H7 (cell line): Measurements from ENCODE around the gene BTD. TPM values are rescaled to one million over a fixed set of nuclear protein-coding genes. Genes with fewer than 3 reads are reported as not detected.
"Not testable (repeated sequence)": the region's sequence is repeated elsewhere in the genome, so short reads cannot be mapped to it uniquely, and the experiment has no call there.

Source experiments
- DNase-seq: peaks from one replicate; pipeline ENCODE4 v3.0.0; 2012
- H3K27me3 ChIP-seq: 2 replicates; pipeline ENCODE4 v1.6.0; 2011; ENCODE audit warnings: mild to moderate bottlenecking, low read length; ENCODE audit not compliant: control insufficient read depth, insufficient read depth
- H3K36me3 ChIP-seq: replicated peaks from 2 replicates; pipeline ENCODE4 v1.5.1; 2011; ENCODE audit warnings: low read length; ENCODE audit not compliant: control insufficient read depth, insufficient read depth
- H3K4me3 ChIP-seq: 2 replicates; pipeline ENCODE4 v1.5.1; 2011; ENCODE audit warnings: low read depth, mild to moderate bottlenecking, control low read depth, low read length, moderate library complexity; ENCODE audit not compliant: insufficient read depth
- total RNA-seq: library from RNA; depleted of rRNA; stranded (reverse); fragments of >200 nt; shearing (Covaris generic); gene quantifications from 2 replicates; pipeline ENCODE4 v1.2.3, GENCODE V29; 2014

The BTD gene
- total RNA-seq, 1 experiment from 2014 or later, result 13.4 TPM

DNA sequence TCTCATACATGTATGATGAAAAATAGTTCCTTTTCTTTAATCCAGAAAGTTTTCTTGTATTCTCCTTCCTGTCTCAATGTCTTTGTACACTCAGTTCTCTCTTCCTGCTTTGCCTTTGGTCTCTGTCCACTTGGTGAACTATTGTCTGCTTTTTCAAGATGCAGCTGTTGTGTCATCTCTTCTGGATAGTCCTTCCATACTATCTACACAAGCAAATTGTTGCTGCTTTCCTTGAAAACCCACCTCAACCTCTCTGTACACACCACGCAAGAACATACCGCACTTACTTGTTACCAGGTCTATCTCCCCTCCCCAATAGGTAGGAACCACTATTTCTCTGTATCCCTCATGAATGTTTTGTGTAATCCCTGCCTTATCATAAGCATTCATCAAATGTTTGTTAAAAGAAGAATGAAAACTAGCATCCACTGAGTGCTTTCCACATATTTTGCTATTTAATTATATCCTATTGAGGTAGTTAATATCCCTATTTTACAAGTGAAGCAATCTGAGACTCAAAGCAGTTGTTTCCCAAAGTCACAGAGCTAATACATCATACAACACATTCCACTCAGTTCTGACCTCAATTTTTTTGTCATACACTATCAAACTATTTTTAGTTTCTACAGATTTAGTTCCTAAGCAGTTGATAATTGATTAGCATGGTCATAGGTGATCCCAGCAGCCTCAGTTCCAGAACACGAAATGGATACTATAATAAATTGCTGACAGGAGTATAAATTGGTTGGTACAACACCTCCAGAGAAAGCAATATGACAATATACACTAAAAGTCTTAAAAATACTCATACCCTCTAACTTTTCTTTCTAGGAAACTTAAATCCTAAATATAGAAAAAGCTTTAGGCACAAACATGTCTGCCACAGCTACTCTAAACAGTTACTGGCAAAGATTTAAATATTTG lies 19.8 kb upstream of the BTD start:
- DNase-seq, result no peak
- Histone ChIP-seq H3K4me3 (no peak overlapping the region), H3K27me3 (no peaks in the 10 kb centered on the region), H3K36me3 (peaks cover 4% of the 10 kb centered on the region; the same call in 1 of the 2 replicates)

DNA sequence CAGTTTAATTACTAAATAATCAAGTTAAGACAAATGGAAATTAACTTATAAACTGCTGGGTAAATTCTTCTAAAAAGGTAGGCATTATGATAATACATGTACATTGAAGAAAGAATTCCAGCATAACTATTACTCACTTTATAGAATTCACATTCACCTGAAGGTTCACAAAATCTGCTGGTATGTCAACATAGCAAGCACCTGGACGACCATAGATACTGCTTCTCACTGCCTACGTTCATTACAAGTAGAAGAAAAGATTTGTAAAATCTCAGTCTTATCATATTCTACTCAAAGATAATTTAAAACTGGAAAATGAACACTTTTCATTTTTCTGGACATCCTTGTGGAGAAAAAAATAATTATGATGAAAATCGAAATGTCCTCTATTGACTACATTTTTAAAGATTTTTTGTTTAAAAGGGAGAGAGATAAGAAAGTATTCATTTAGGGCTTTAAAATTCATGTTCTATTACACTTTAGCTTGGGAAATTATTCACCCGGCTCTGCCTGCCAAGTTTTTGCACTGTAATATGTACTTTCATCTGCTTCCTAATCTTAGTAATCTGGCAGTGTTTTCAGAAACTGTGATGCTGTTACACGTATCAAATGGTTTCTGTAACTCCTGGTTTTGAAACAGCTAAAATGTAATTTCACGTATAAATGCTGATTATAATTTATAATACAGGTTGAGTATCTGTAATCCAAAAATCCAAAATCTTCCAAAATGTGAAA lies 16.3 kb upstream of the BTD start:
- Histone ChIP-seq H3K4me3 (no peak overlapping the region), H3K27me3 (no peaks in the 10 kb centered on the region), H3K36me3 (peaks cover 2% of the 10 kb centered on the region; the same call in 1 of the 2 replicates)
- DNase-seq, result no peak

DNA sequence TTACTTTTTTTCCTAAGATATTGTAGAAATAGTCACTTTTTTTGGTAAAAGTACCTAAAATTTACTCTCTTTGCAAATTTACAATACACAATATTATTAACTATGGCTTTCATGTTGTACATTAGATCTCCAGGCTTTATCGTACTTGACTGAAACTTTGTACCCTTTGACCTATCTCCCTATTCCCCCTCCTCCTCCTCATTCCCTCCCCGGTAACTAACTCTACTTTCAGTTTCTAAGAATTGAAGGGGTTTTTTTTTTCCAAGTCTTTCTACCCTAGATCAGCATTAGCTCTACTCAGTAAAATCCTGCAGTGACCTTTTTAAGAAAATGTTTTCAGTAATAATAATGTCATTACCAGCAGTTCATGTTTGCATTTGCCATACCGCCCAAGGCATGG lies 10.3 kb upstream of the BTD start:
- Histone ChIP-seq H3K4me3 (no peak overlapping the region), H3K36me3 (no peaks in the 10 kb centered on the region; the same call in 1 of the 2 replicates), H3K27me3 (no peaks in the 10 kb centered on the region)
- no peak for DNase-seq

DNA sequence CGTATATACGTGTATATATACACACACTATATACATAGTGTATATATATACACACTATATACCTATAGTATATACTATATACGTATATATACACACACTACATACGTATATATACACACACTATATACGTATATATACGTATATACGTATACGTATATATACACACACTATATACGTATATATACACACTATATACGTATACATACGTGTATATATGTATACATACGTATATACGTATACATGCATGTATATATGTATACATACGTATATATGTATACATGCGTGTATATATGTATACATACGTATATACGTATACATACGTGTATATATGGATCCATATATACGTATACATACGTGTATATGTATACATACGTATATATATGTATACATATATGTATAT lies 9.6 kb upstream of the BTD start:
- no peak for DNase-seq
- Histone ChIP-seq H3K4me3 (no peak overlapping the region), H3K36me3 (no peaks in the 10 kb centered on the region; the same call in 1 of the 2 replicates), H3K27me3 (no peaks in the 10 kb centered on the region)

DNA sequence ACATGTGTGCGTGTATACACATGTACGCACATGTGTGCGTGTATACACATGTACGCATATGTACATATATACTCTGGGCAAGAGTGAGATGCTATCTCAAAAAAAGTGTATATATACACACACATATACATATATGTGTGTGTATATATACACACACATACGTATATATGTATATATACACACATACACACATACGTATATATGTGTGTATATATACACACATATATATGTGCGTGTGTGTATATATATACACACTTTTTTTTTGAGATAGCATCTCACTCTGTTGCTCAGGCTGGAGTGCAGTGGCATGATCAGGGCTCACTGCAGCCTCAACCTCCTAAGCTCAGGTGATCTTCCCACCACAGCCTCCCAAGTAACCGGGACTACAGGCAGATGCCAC lies 8.6 kb upstream of the BTD start:
- Histone ChIP-seq H3K27me3 (no peaks in the 10 kb centered on the region), H3K36me3 (peaks cover 1% of the 10 kb centered on the region), H3K4me3 (no peak overlapping the region)
- DNase-seq, result no peak

DNA sequence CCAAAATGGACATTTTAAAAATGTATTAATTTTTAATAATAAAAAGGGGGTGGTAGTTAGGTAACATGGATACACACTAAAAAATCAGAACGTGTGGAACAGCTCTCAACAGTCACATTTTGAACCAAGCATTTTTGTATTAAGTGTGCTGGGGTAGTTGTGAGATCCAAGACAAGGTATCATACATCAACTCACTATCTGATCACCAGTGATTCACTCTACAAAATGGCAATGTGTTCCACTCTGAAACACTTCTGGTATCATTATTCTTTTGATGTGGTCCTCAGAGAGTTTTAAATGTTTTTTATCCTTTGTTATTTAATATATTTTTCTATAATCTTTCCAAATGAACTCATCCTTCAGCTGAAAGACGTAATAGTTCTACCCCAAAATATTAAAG lies 5.6 kb upstream of the BTD start:
- DNase-seq, result no peak
- no peak overlapping the region for H3K4me3 ChIP-seq
- H3K36me3 ChIP-seq, result peaks cover 13% of the 10 kb centered on the region
- H3K27me3 ChIP-seq, result no peaks in the 10 kb centered on the region

DNA sequence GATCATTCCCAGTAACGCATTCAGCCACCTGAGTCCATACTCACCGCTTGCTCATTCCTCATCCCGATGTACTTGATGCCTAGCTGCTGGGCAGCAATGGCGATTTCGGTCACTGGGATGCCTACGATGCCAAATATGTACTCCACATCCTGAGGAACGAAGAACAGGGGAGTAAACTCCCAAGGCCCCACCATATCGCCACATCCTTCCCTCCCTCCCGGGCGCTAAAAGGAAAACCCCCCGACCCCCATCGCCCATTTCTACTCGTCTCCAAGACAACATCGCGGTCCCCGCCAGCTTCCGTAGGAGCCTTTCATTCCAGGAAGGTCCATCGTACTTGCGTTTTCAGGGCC lies 523 bp upstream of the BTD start:
- Histone ChIP-seq H3K4me3 (peak overlapping the region; percentile 77), H3K27me3 (no peaks in the 10 kb centered on the region), H3K36me3 (peaks cover 13% of the 10 kb centered on the region)
- DNase-seq, result no peak

DNA sequence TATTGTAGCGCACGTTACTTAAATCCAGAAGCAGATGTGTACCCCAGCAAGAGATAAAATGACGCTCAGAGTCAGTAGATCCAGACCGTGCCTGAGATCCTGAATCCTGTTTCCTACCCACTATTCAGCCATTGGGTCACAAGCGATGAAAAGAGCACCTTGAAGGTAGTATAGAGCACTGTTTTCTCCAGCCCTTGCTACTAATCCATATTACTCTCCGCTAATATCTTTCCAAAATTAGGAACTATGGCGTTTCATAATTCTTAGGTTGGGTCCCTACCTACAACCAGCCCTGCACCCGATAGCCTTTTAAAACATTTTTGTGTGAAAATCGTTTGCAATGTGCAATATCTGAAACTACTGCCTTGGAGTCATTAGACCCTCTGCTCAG lies 596 bp downstream of the BTD start:
- DNase-seq, result no peak
- Histone ChIP-seq H3K27me3 (no peaks in the 10 kb centered on the region), H3K4me3 (peak overlapping the region; percentile 77)

DNA sequence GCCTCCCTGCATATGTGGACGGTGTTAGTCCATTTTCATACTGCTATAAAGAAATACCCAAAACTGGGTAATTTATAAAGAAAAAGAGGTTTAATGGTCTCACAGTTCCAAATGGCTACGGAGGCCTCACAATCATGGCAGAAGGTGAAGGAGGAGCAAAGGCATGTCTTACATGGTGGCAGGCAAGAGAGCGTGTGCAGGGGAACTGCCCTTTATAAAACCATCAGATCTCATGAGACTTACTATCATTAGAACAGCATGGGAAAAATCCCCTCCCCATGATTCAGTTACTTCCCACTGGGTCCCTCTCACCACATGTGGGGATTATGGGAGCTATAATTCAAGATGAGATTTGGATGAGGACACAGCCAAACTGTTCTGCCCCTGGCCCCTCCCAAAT lies 1.3 kb downstream of the BTD start:
- peaks cover 12% of the 10 kb centered on the region for H3K36me3 ChIP-seq
- not testable (repeated sequence) for H3K27me3 ChIP-seq, H3K4me3 ChIP-seq, DNase-seq

More for the DNA sequence above, 596 bp downstream of the BTD start:
- H3K36me3 ChIP-seq, result peaks cover 13% of the 10 kb centered on the region

DNA sequence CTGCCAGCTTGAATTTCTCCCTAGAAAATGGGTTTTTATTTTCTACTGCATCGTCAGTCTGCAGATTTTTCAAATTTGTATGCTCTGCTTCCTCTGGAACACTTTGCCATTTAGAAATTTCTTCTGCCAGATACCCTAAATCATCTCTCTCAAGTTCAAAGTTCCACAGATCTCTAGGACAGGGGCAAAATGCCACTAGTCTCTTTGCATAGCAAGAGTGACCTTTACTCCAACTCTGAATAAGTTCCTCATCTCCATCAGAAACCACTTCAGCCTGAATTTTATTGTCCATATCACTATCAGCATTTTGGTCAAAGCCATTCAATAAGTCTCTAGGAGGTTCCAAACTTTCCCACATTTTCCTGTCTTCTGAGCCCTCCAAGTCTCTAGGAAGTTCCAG lies 3.0 kb downstream of the BTD start:
- not testable (repeated sequence) for H3K4me3 ChIP-seq, DNase-seq, H3K27me3 ChIP-seq, H3K36me3 ChIP-seq

DNA sequence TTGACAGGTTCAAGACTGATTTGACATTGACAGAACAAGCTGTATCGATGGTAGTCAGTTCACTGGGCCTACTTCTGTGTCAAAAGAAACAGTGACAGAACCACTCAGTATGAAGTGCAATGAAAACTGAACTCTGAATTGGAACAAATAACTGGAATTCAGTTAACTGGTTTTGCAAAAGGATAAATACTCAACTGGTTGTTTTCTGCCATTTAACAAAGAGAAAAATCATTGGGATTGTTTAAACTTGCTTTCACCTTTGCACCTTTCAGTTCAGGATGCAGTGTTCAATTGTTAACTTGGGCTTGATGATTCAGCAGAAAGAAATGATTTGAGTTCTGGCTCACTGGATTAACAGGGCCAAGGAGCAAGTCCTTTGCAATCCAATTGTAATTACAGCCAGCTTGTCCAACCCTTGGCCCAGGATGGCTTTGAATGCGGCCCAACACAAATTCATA lies 4.9 kb downstream of the BTD start:
- no peaks in the 10 kb centered on the region; the same call in 1 of the 2 replicates for H3K36me3 ChIP-seq
- DNase-seq, result no peak
- no peaks in the 10 kb centered on the region for H3K27me3 ChIP-seq
- no peak overlapping the region for H3K4me3 ChIP-seq

DNA sequence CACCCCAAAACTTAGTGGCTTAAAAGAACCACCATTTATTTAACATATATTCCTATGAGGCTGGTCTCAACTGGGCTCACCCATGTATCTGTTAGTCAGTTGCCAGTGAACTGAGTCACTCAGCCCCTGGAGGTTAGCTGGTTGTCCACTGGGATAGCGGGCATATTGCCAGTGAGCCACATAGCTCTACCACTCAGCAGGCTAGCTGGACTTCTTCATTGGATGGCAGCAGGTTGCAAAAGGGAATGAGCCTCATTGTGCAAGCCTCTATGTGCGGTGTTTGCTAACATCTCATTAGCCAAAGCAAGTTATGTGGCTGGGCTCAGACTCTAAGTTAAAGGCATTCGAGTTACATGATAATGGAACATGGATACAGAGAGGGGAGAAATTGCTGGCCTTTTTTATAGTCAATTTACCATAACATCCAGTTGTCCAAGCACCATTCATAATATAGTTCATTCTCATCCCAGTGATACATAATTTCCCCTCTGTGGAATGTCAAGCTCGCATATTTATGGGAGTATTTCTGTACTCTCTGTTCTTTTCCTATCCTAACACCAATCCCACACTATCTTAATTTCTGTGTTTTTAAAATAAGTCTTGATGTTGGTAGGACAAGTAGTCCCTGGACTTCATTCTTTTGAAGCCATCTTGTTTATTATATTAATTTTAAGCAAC lies 8.7 kb downstream of the BTD start:
- no peak for DNase-seq
- Histone ChIP-seq H3K4me3 (no peak overlapping the region), H3K36me3 (no peaks in the 10 kb centered on the region), H3K27me3 (no peaks in the 10 kb centered on the region)

DNA sequence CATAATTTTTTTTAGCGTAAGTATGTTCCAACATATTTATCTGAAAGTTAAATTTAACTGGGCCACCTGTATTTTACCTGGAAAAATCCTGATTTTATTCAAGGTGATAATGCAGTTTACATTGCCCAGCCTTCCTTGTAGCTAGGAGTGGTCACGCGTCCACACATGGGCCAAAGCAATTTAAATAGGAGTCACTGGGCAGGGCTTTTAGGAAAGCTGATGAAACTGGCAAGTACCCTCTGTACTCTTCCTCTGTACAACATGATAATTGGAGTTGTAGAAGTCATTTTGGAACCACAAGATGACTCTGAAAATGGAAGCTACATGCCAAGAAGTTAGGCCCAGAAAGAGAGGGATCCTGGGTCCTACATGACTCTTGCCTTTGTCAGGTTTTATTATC lies 9.5 kb downstream of the BTD start:
- DNase-seq, result no peak
- no peaks in the 10 kb centered on the region for H3K36me3 ChIP-seq
- no peaks in the 10 kb centered on the region for H3K27me3 ChIP-seq
- H3K4me3 ChIP-seq, result no peak overlapping the region

DNA sequence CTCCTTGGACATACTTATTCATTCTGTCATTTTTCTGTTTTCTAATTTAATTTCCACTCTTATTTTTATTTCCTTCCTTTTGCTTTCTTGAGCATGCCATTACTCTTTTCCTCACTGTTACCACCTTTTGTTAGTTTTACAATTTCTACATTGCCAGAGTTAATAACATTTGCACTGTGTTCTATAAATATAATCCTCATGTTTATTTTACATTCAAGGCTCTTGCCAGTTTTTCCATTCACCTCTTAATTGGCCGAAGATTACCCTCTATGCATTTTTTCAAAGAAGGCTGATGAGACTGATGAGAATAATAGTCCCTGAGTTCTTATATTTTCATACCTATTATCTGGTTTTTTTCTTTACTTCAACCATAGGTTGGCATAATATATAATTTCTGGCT lies 10.5 kb downstream of the BTD start:
- no peaks in the 10 kb centered on the region for H3K36me3 ChIP-seq
- H3K4me3 ChIP-seq, result no peak overlapping the region
- DNase-seq, result no peak
- no peaks in the 10 kb centered on the region for H3K27me3 ChIP-seq
